Pancreas (tissue), 10 donors: Measurements from ENCODE around the gene NR6A1. TPM values are rescaled to one million over a fixed set of nuclear protein-coding genes. Genes with fewer than 3 reads are reported as not detected.
A peak's percentile ranks its signal among the peaks of the same experiment; 100 is the strongest.

Experiments
- ATAC-seq, 4 donors: fragments of 200-7000 bp; cut with Tn5 transposase; one replicate each; pipeline versions ENCODE4 v1.8.0 to v1.9.1; 2020; ENCODE audit warnings: mild to moderate bottlenecking in 4 of 4, moderate library complexity in 4 of 4
- DNase-seq, 6 donors: peaks; one replicate each; pipeline ENCODE4 v3.0.0-alpha.2; 2020
- FAIRE-seq: peaks from 2 replicates; lab custom pipeline; 2012; peaks lifted over from hg19 to GRCh38; lab: Jason Lieb, UNC
- H3K27ac ChIP-seq, 4 donors: fragments of 200-600 bp; sonication (generic); 1 replicate in 3 of 4; 2 replicates in 1 of 4; pipeline versions ENCODE4 v1.5.0 to v1.8.0; 2020
- H3K27me3 ChIP-seq, 4 donors: fragments of 200-600 bp; one replicate each; pipeline ENCODE4 v1.8.0; 2021
- H3K36me3 ChIP-seq, 3 donors: fragments of 200-600 bp; sonication (generic) in 1 of 3; one replicate each; pipeline versions ENCODE4 v1.5.0 to v1.8.0; 2020 to 2021
- H3K4me1 ChIP-seq, 3 donors: fragments of 200-600 bp; one replicate each; pipeline ENCODE4 v1.8.0; 2021
- H3K4me3 ChIP-seq, 4 donors: fragments of 200-600 bp; sonication (generic) in 2 of 4; one replicate each; pipeline versions ENCODE4 v1.5.0 to v1.8.0; 2020 to 2021
- H3K9me3 ChIP-seq, 4 donors: fragments of 200-600 bp; one replicate each; pipeline ENCODE4 v1.8.0; 2021
- WGBS, 2 donors: extraction: QIAGEN DNeasy Blood & Tissue Kit; methylation state at CpG; one replicate each; pipeline ENCODE4 v1.1.7; 2013; 5-methylcytosine and 5-hydroxymethylcytosine counted together
- intact Hi-C, 3 donors: fragments of 100-400 bp; cut with DNase I; formaldehyde crosslinking; loops; one replicate each; pipeline versions ENCODE4 v1.11.1 to v1.14.2; 2022
- polyA plus RNA-seq, 2 donors: library from polyadenylated mRNA; stranded (reverse); fragments of 200-250 nt; gene quantifications; one replicate each; pipeline ENCODE4 v1.2.3, GENCODE V29; 2013
- total RNA-seq, 6 donors: library from RNA; stranded (reverse); fragmentation: NEBNext Ultra II Directional in 4 of 6; extraction: Animal tissue kit (Norgen Biotek cat#: 25700) in 4 of 6; gene quantifications; one replicate each; pipeline versions ENCODE4 v1.2.1 to v1.2.4, GENCODE V29; 2021 to 2023
- TF ChIP-seq, protein P1 (sequence below), 4 donors: fragments of 200-600 bp; sonication (generic) in 3 of 4; IDR thresholded peaks; one replicate each; pipeline versions ENCODE4 v1.5.0 to v1.8.0; 2021; ENCODE audit warnings: antibody characterized with exemption in 4 of 4
- donor health status: healthy with polysubstance abuse.
- donor health status: DM: no; HTN: no; CAD: no; lungs with moderate emphysema.
- donor health status: DM: no; HTN: no; CAD: no.
- donor health status: control.
- donor health status: control.
- donor health status: Bipolar disorder and iron deficiency.
- donor health status: DM: yes; HTN: yes; CAD: no.
- donor health status: DM: no; HTN: no; CAD: no.
- donor health status: DM: no; HTN: no; CAD: no.
- donor health status: DM: yes; HTN: yes; CAD: no.

NR6A1 gene
- total and polyA plus RNA-seq, 8 donors = 2.1 to 3.9 (median 2.6) TPM

DNA sequence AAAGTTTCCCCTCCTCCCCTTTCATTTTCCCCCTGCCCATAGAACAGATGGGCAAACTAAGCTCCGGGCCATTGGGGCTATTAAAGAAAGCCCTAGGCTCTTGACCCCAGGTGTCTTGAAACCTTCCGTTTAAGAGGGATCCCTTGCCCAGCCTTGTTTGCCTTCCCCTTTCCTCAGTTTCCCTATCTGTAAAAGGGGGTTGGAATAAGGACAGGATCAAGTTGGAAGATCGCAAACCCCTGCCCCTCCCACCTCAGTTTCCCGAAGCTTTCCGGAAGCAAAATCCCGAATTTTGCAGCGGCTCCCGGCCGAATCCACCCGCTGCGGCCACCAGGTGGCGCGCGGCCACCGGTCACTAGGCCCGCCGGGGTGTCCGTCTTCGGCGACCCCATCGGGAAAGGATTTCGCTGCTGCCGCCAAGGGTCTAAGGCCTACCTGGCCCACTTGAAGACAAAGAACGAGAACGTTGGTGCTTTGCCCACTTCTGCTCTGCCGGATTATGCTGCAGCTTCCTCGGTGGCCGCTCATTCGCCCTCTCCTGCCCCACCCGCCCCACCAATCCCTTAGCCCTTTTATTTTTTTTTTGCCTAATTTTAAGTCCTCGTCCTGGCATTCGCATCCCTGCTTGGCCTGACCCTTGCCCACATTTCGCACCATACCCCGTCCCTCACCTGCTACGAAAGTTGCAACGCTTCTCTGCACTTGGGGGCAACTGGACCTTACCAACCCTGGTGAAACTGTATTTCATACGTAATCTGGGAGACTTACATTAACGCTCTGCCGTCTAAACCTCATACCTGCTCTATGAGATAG lies 962 bp upstream of the NR6A1 start:
- no peaks in the 10 kb centered on the region for H3K36me3 ChIP-seq
- TF ChIP-seq, protein P1, sequence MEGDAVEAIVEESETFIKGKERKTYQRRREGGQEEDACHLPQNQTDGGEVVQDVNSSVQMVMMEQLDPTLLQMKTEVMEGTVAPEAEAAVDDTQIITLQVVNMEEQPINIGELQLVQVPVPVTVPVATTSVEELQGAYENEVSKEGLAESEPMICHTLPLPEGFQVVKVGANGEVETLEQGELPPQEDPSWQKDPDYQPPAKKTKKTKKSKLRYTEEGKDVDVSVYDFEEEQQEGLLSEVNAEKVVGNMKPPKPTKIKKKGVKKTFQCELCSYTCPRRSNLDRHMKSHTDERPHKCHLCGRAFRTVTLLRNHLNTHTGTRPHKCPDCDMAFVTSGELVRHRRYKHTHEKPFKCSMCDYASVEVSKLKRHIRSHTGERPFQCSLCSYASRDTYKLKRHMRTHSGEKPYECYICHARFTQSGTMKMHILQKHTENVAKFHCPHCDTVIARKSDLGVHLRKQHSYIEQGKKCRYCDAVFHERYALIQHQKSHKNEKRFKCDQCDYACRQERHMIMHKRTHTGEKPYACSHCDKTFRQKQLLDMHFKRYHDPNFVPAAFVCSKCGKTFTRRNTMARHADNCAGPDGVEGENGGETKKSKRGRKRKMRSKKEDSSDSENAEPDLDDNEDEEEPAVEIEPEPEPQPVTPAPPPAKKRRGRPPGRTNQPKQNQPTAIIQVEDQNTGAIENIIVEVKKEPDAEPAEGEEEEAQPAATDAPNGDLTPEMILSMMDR (IDR thresholded peaks at IDR 0.05) = peak; percentile 88 to 93 (median 92)
- intact Hi-C loops = loop anchor here in 1 of 3 donors (2.0 to 10.0 kb wide), 2 partner anchors 81 to 603 kb away; partner anchors contain the start of gene WDR38
- no peaks in the 10 kb centered on the region for H3K27me3 ChIP-seq
- peak in 5 of 6 donors; percentile 69 to 89 (median 82) for DNase-seq
- H3K9me3 ChIP-seq = no peaks in the 10 kb centered on the region
- no peak for FAIRE-seq
- 16 to 18% methylated on average over 39 of the region's 39 CpGs for WGBS, 2 donors
- H3K4me1 ChIP-seq = peaks cover 0 to 16% (median 5%) of the 10 kb centered on the region in 3 donors
- H3K4me3 ChIP-seq = peak overlapping the region; percentile 35 to 94 (median 64)
- peak overlapping the region; percentile 74 to 84 (median 80) for H3K27ac ChIP-seq
- ATAC-seq = peak; percentile 46 to 62 (median 54)

- Histone ChIP-seq H3K9me3 (no peaks in the 10 kb centered on the region), H3K27me3 (no peaks in the 10 kb centered on the region), H3K27ac (peak overlapping the region; percentile 74 to 84 (median 80)), H3K4me1 (peaks cover 0 to 13% (median 5%) of the 10 kb centered on the region in 3 donors), H3K4me3 (peak overlapping the region; percentile 93 to 99 (median 96)), H3K36me3 (no peaks in the 10 kb centered on the region)
- peak; percentile 0 to 3 (median 0) for ATAC-seq
- peak in 4 of 6 donors; percentile 48 to 85 (median 55) for DNase-seq
- intact Hi-C loops = loop anchor here in 1 of 3 donors (10.0 kb wide), 1 partner anchor 604 kb away; no protein-coding TSS in a partner anchor
- FAIRE-seq = no peak
- WGBS, 2 donors = 0 to 1% methylated on average over 25 to 43 of the region's 43 CpGs
- TF ChIP-seq, protein P1 (IDR thresholded peaks at IDR 0.05) = no peak
These were observed 621 bp downstream of the NR6A1 start for GRCh38 chr9:124770359-124771020.

DNA sequence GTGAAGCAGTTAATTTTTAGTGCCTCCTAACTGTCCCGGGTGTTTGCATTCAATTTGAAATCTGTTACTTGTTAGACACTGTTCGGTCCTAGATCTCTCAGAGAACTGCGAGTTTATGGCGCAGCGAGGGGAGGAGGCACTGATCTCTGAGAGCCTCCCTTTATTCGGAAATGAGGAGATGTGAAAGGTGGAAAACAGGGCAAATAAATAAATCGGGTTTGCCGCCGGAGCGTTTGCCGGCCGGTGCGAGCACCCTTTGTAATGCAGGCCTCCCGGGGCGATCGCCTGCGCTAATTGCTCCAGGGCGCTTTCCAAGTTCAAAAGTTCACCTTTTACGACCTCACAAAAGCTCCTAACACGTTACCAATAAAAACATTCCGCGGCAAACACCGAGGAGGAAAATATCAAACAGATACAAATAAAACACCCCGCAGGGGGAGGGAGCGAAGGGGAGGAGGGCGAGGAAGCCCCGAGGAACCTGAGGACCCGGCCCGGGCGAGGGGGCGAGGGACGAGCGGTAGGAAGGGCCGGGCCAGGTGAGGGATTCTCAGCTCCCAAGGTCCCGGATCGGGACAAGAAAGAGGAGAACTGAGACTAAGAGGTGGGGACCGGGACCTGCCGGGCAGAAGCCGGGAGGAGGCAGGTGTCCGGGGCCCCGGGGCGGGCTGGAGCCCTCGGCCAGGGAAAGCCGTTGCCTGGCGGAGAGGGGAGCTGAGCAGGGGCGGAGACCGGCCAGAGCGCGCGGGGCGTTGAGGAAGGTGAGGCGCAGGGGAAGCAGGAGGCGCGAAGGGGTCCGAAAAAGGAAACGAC lies 1.4 kb downstream of the NR6A1 start:
- H3K27me3 ChIP-seq = no peaks in the 10 kb centered on the region
- H3K9me3 ChIP-seq = no peaks in the 10 kb centered on the region
- FAIRE-seq (no peak), ATAC-seq (peak in 3 of 4 donors; percentile 14 to 19 (median 15)), DNase-seq (peak; percentile 39 to 87 (median 60))
- peak overlapping the region; percentile 93 to 99 (median 96) for H3K4me3 ChIP-seq
- H3K36me3 ChIP-seq = no peaks in the 10 kb centered on the region
- H3K4me1 ChIP-seq = peaks cover 2 to 11% (median 2%) of the 10 kb centered on the region in 3 donors
- WGBS, 2 donors = 1% methylated on average over 56 of the region's 56 CpGs
- H3K27ac ChIP-seq = peak overlapping the region; percentile 66 to 84 (median 80)
- TF ChIP-seq, protein P1 (IDR thresholded peaks at IDR 0.05) = no peak
- intact Hi-C loops = loop anchor here in 1 of 3 donors (10.0 kb wide), 1 partner anchor 605 kb away; no protein-coding TSS in a partner anchor

- H3K36me3 ChIP-seq = no peaks in the 10 kb centered on the region
- H3K4me1 ChIP-seq = peaks cover 4 to 8% (median 5%) of the 10 kb centered on the region in 3 donors
- ATAC-seq (no peak), FAIRE-seq (no peak), DNase-seq (no peak)
- WGBS, 2 donors = 13 to 14% methylated on average over 11 of the region's 11 CpGs
- no peaks in the 10 kb centered on the region for H3K27me3 ChIP-seq
- peak overlapping the region; percentile 93 to 99 (median 96) for H3K4me3 ChIP-seq
- intact Hi-C loops = no loop called here
- TF ChIP-seq, protein P1 (IDR thresholded peaks at IDR 0.05) = no peak
- no peaks in the 10 kb centered on the region for H3K9me3 ChIP-seq
- peak overlapping the region; percentile 66 to 84 (median 80) for H3K27ac ChIP-seq
These were observed 2.2 kb downstream of the NR6A1 start for GRCh38 chr9:124768750-124769548.
